Endothelial cell (in vitro differentiated cells): Measurements from ENCODE around the gene MYOCD. TPM values are rescaled to one million over a fixed set of nuclear protein-coding genes. Genes with fewer than 3 reads are reported as not detected.

Experiments used
- DNase-seq: peaks from one replicate; pipeline ENCODE4 v3.0.0; 2021; ENCODE audit warnings: low spot score
- H3K27ac Mint-ChIP-seq: one replicate; pipeline ENCODE4 v1.8.0; 2021; ENCODE audit warnings: mixed read lengths, inconsistent platforms; ENCODE audit not compliant: unreplicated experiment
- H3K27me3 Mint-ChIP-seq: one replicate; pipeline ENCODE4 v1.8.0; 2021; ENCODE audit warnings: mild to moderate bottlenecking, moderate library complexity, mixed read lengths, inconsistent platforms; ENCODE audit not compliant: unreplicated experiment
- H3K36me3 Mint-ChIP-seq: one replicate; pipeline ENCODE4 v1.8.0; 2021; ENCODE audit warnings: mild to moderate bottlenecking, low read depth, mixed read lengths, inconsistent platforms; ENCODE audit not compliant: unreplicated experiment
- H3K4me1 Mint-ChIP-seq: one replicate; pipeline ENCODE4 v1.8.0; 2021; ENCODE audit warnings: mild to moderate bottlenecking, mixed read lengths, inconsistent platforms; ENCODE audit not compliant: unreplicated experiment
- H3K4me3 Mint-ChIP-seq: one replicate; pipeline ENCODE4 v1.8.0; 2021; ENCODE audit warnings: mild to moderate bottlenecking, mixed read lengths, inconsistent platforms; ENCODE audit not compliant: unreplicated experiment
- H3K9me3 Mint-ChIP-seq: one replicate; pipeline ENCODE4 v1.8.0; 2021; ENCODE audit warnings: mixed read lengths, inconsistent platforms; ENCODE audit not compliant: unreplicated experiment
- CTCF ChIP-seq: fragments of 200-600 bp; sonication (generic); IDR thresholded peaks from one replicate; pipeline ENCODE4 v1.5.0; 2021; ENCODE audit warnings: antibody characterized with exemption; ENCODE audit not compliant: unreplicated experiment
- long read RNA-seq: library from polyadenylated mRNA; unstranded; transcript quantifications from one replicate; pipeline ENCODE4 v2.0.0, GENCODE V29; 2020; ENCODE audit not compliant: unreplicated experiment
- total RNA-seq: library from RNA; stranded (reverse); fragmentation: NEBNext Ultra II Directional; extraction: Animal tissue kit (Norgen Biotek cat#: 25700); gene quantifications from one replicate; pipeline ENCODE4 v1.2.1, GENCODE V29; 2021; ENCODE audit not compliant: unreplicated experiment

Gene MYOCD
- 0.38 TPM for total RNA-seq
- long read RNA-seq: 0 reads

GRCh38 chr17:12665263-12666210 lies at the start of gene MYOCD:
Gene MYOCD (plus strand): TSS chr17:12665890. CDS start chr17:12666189, 299 bp downstream.
- no peak for TF ChIP-seq CTCF
- H3K27me3 Mint-ChIP-seq: peaks cover 9% of the 10 kb centered on the region
- H3K27ac Mint-ChIP-seq: no peak within 1 kb of the TSS
- peak; percentile 56 for DNase-seq
- H3K4me1 Mint-ChIP-seq: peaks cover 6% of the 10 kb centered on the region
- no peaks in the 10 kb centered on the region for H3K36me3 Mint-ChIP-seq
- peak within 1 kb of the TSS; percentile 82 for H3K4me3 Mint-ChIP-seq
- H3K9me3 Mint-ChIP-seq: no peaks in the 10 kb centered on the region

- Mint-ChIP-seq H3K4me1 (no peaks in the 10 kb centered on the region), H3K4me3 (no peak overlapping the region), H3K9me3 (no peaks in the 10 kb centered on the region), H3K36me3 (no peaks in the 10 kb centered on the region), H3K27ac (no peak overlapping the region), H3K27me3 (no peaks in the 10 kb centered on the region)
- no peak for DNase-seq
- TF ChIP-seq CTCF: no peak
Observed at GRCh38 chr17:12616161-12616560, 49.5 kb upstream of the MYOCD start.

- DNase-seq: no peak
- Mint-ChIP-seq H3K4me3 (no peak overlapping the region), H3K9me3 (no peaks in the 10 kb centered on the region), H3K27me3 (no peaks in the 10 kb centered on the region), H3K4me1 (no peaks in the 10 kb centered on the region), H3K27ac (no peak overlapping the region), H3K36me3 (no peaks in the 10 kb centered on the region)
- TF ChIP-seq CTCF: no peak
Observed at GRCh38 chr17:12618557-12618956, 47.1 kb upstream of the MYOCD start.

- Mint-ChIP-seq H3K36me3 (no peaks in the 10 kb centered on the region), H3K4me1 (no peaks in the 10 kb centered on the region), H3K27me3 (no peaks in the 10 kb centered on the region), H3K27ac (no peak overlapping the region), H3K4me3 (no peak overlapping the region), H3K9me3 (no peaks in the 10 kb centered on the region)
- no peak for TF ChIP-seq CTCF
- no peak for DNase-seq
Observed at GRCh38 chr17:12619459-12620199, 46.1 kb upstream of the MYOCD start.
